Upper lobe of left lung (tissue), 4 donors: Measurements from ENCODE around the gene CD99L2.

Experiments used
- EP300 ChIP-seq, 4 donors: sonication (generic); formaldehyde crosslinking; IDR thresholded peaks; one replicate each; pipeline ENCODE4 v1.5.1; 2017; ENCODE audit warnings: antibody characterized with exemption in 4 of 4, control low read depth in 2 of 4
- POLR2A ChIP-seq, 4 donors: fragments of 450-650 bp; IDR thresholded peaks; one replicate each; pipeline ENCODE4 v1.5.1; 2016 to 2017; ENCODE audit warnings: antibody characterized with exemption in 4 of 4, mild to moderate bottlenecking in 2 of 4
- TF ChIP-seq, protein P1 (sequence below), 6 experiments: fragments of 450-650 bp in 4 of 6; fragments of 200-600 bp in 2 of 6; sonication (generic) in 2 of 6; IDR thresholded peaks; one replicate each; pipeline ENCODE4 v1.5.1; 2016 to 2019; ENCODE audit warnings: antibody characterized with exemption in 6 of 6

GRCh38 chrX:150775569-150776350, 122.7 kb downstream of the CD99L2 start:
- TF ChIP-seq, protein P1, sequence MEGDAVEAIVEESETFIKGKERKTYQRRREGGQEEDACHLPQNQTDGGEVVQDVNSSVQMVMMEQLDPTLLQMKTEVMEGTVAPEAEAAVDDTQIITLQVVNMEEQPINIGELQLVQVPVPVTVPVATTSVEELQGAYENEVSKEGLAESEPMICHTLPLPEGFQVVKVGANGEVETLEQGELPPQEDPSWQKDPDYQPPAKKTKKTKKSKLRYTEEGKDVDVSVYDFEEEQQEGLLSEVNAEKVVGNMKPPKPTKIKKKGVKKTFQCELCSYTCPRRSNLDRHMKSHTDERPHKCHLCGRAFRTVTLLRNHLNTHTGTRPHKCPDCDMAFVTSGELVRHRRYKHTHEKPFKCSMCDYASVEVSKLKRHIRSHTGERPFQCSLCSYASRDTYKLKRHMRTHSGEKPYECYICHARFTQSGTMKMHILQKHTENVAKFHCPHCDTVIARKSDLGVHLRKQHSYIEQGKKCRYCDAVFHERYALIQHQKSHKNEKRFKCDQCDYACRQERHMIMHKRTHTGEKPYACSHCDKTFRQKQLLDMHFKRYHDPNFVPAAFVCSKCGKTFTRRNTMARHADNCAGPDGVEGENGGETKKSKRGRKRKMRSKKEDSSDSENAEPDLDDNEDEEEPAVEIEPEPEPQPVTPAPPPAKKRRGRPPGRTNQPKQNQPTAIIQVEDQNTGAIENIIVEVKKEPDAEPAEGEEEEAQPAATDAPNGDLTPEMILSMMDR (IDR thresholded peaks at IDR 0.05), result no peak
- no peak for TF ChIP-seq POLR2A (IDR thresholded peaks at IDR 0.05)
- no peak for TF ChIP-seq EP300 (IDR thresholded peaks at IDR 0.05)
